K562 (cell line): ENCODE measurements around the gene ZFP37. TPM values are rescaled to one million over a fixed set of nuclear protein-coding genes. Genes with fewer than 3 reads are reported as not detected.

Experiments used
- ATAC-seq: fragments of 200-7000 bp; cut with Tn5 transposase; 3 replicates; pipeline ENCODE4 v1.9.1; 2020; ENCODE audit warnings: moderate library complexity
- BruUV-seq: library from RNA; stranded (reverse); fragments of 400-500 nt; replicated peaks from 2 replicates; lab custom pipeline; 2021; lab: Mats Ljungman, UMichigan
- CTCF ChIA-PET: fragments of 300-600 bp; formaldehyde crosslinking; extraction: SDS; loops from one replicate; lab custom pipeline; 2021; ENCODE audit warnings: low intra/inter-chr PET ratio; lab: Yijun Ruan, JAX
- POLR2A ChIA-PET: fragments of 300-600, 350-650 bp; sonication (Branson Sonifier 250); formaldehyde crosslinking; extraction: SDS; loops from one replicate; lab custom pipeline; 2021; ENCODE audit warnings: antibody characterized with exemption, inconsistent platforms; lab: Yijun Ruan, JAX
- DNase-seq, 4 experiments: peaks; one replicate each; pipeline versions ENCODE4 v3.0.0 to v3.0.0-alpha.2; 2011 to 2018; ENCODE audit warnings: low spot score in 3 of 4, mixed read lengths in 3 of 4; ENCODE audit errors: extremely low read depth in 1 of 4
- FAIRE-seq: peaks from 2 replicates; lab custom pipeline; 2011; peaks lifted over from hg19 to GRCh38; lab: Jason Lieb, UNC
- H2AFZ ChIP-seq: 2 replicates; pipeline ENCODE4 v1.6.0; 2011; ENCODE audit warnings: low read depth, low read length, control low read depth, inconsistent platforms
- H3K27ac ChIP-seq: fragments of 200-600 bp; 3 replicates; pipeline ENCODE4 v1.8.0; 2011; ENCODE audit warnings: low read depth, mild to moderate bottlenecking, control low read depth, inconsistent platforms, low read length, moderate library complexity, mixed read lengths; ENCODE audit errors: extremely low read depth
- H3K27me3 ChIP-seq, 2 experiments: fragments of 300-600 bp in 1 of 2; 2 replicates in 1 of 2; 3 replicates in 1 of 2; pipeline versions ENCODE4 v1.6.0 to v1.8.0; 2011; ENCODE audit warnings: inconsistent platforms in 2 of 2, low read length in 2 of 2, mild to moderate bottlenecking in 1 of 2, mixed read lengths in 1 of 2, moderate library complexity in 1 of 2; ENCODE audit not compliant: control insufficient read depth in 2 of 2, insufficient read depth in 2 of 2
- H3K36me3 ChIP-seq: fragments of 300-600 bp; 3 replicates; pipeline ENCODE4 v1.8.0; 2011; ENCODE audit warnings: mild to moderate bottlenecking, low read length, inconsistent platforms; ENCODE audit not compliant: control insufficient read depth, insufficient read depth
- H3K4me1 ChIP-seq, 2 experiments: fragments of 200-600 bp in 1 of 2; replicated peaks in 1 of 2; 2 replicates in 1 of 2; 3 replicates in 1 of 2; pipeline versions ENCODE4 v1.5.1 to v1.8.0; 2011; ENCODE audit warnings: inconsistent platforms in 2 of 2, low read length in 2 of 2, mild to moderate bottlenecking in 1 of 2, mixed read lengths in 1 of 2, moderate library complexity in 1 of 2; ENCODE audit not compliant: control insufficient read depth in 2 of 2, insufficient read depth in 2 of 2
- H3K4me2 ChIP-seq: 2 replicates; pipeline ENCODE4 v1.6.1; 2011; ENCODE audit warnings: low read length, control low read depth, inconsistent platforms, mixed read lengths; ENCODE audit not compliant: insufficient read depth
- H3K4me3 ChIP-seq: fragments of 200-600 bp; sonication (generic), shearing (Covaris generic); 2 replicates; pipeline ENCODE4 v1.5.1; 2016; ENCODE audit warnings: control low read depth, inconsistent platforms
- H3K79me2 ChIP-seq: fragments of 200-600 bp; 3 replicates; pipeline ENCODE4 v1.8.0; 2011; ENCODE audit warnings: low read length, inconsistent platforms; ENCODE audit not compliant: control insufficient read depth, insufficient read depth
- H3K9ac ChIP-seq, 2 experiments: 2 replicates each; pipeline versions ENCODE4 v1.6.0 to v1.6.1; 2011; ENCODE audit warnings: low read depth in 2 of 2, low read length in 2 of 2, control low read depth in 1 of 2, inconsistent platforms in 1 of 2, mild to moderate bottlenecking in 1 of 2, mixed read lengths in 1 of 2; ENCODE audit not compliant: insufficient read depth in 1 of 2
- H3K9me1 ChIP-seq: one replicate; pipeline ENCODE4 v1.6.0; 2011; ENCODE audit warnings: inconsistent platforms, mild to moderate bottlenecking, low read length, moderate library complexity; ENCODE audit not compliant: control insufficient read depth, insufficient read depth
- H3K9me3 ChIP-seq: replicated peaks from 2 replicates; pipeline ENCODE4 v1.5.1; 2011; ENCODE audit warnings: low read depth, low read length, inconsistent platforms; ENCODE audit not compliant: control insufficient read depth, insufficient read depth
- H4K20me1 ChIP-seq: replicated peaks from 2 replicates; pipeline ENCODE4 v1.6.1; 2011; ENCODE audit warnings: low read length, inconsistent platforms, mixed read lengths; ENCODE audit not compliant: control insufficient read depth, insufficient read depth
- BCLAF1 ChIP-seq, 2 experiments: fragments of 450-650 bp in 1 of 2; IDR thresholded peaks; 2 replicates each; pipeline ENCODE4 v1.6.1; 2011 to 2017; ENCODE audit warnings: low read depth in 2 of 2, antibody characterized with exemption in 1 of 2, borderline replicate concordance in 1 of 2, low read length in 1 of 2, mild to moderate bottlenecking in 1 of 2, mixed read lengths in 1 of 2; ENCODE audit not compliant: control insufficient read depth in 1 of 2
- BRF2 ChIP-seq: IDR thresholded peaks from 3 replicates; pipeline ENCODE4 v1.6.1; 2011; ENCODE audit warnings: borderline replicate concordance, mild to moderate bottlenecking; ENCODE audit not compliant: insufficient read length, insufficient read depth
- CBX3 ChIP-seq, 2 experiments: IDR thresholded peaks; 1 replicate in 1 of 2; 2 replicates in 1 of 2; pipeline ENCODE4 v1.6.1; 2012; ENCODE audit warnings: inconsistent platforms in 2 of 2, low read length in 2 of 2, borderline replicate concordance in 1 of 2, control low read depth in 1 of 2
- KLF13 ChIP-seq: fragments of 450-650 bp; IDR thresholded peaks from 2 replicates; pipeline ENCODE4 v1.6.1; 2016; ENCODE audit warnings: missing genetic modification characterization, low read depth, mild to moderate bottlenecking, missing compliant biosample characterization, moderate library complexity, borderline replicate concordance
- MCM3 ChIP-seq: fragments of 450-650 bp; IDR thresholded peaks from 2 replicates; pipeline ENCODE4 v1.6.1; 2016
- NFIX ChIP-seq: fragments of 250-450 bp; sonication (Bioruptor Pico); IDR thresholded peaks from 2 replicates; pipeline ENCODE4 v1.4.0; 2020; ENCODE audit warnings: low read depth, mild to moderate bottlenecking, moderate library complexity
- TRIM24 ChIP-seq, 2 experiments: fragments of 450-650 bp; IDR thresholded peaks; 2 replicates each; pipeline ENCODE4 v1.6.1; 2016
- TRIM28 ChIP-seq: fragments of 450-650 bp; IDR thresholded peaks from 2 replicates; pipeline ENCODE4 v1.6.1; 2017
- ZNF274 ChIP-seq: IDR thresholded peaks from 2 replicates; pipeline ENCODE4 v1.6.1; 2011; ENCODE audit warnings: low read depth, mild to moderate bottlenecking, low read length, moderate library complexity, borderline replicate concordance
- ZNF583 ChIP-seq: fragments of 250-450 bp; sonication (Bioruptor Pico); IDR thresholded peaks from 2 replicates; pipeline ENCODE4 v1.4.0; 2020
- ZNF707 ChIP-seq: fragments of 250-450 bp; sonication (Bioruptor Pico); conservative IDR thresholded peaks from 2 replicates; pipeline ENCODE4 v1.8.0; 2022; ENCODE audit warnings: inconsistent platforms, mild to moderate bottlenecking, moderate library complexity
- ZNF75A ChIP-seq: fragments of 450-650 bp; formaldehyde crosslinking; IDR thresholded peaks from 2 replicates; pipeline ENCODE4 v1.4.0; 2020; ENCODE audit warnings: mild to moderate bottlenecking
- WGBS: fragments of 100-300 bp; shearing (Covaris generic); methylation state at CpG from one replicate; pipeline ENCODE4 v1.1.6; 2016; ENCODE audit warnings: low coverage, mixed read lengths; ENCODE audit not compliant: insufficient coverage; ENCODE audit errors: missing lambda C conversion rate; 5-methylcytosine and 5-hydroxymethylcytosine counted together
- in situ Hi-C: fragments of 300-500 bp; cut with MboI; formaldehyde crosslinking; loops from 4 replicates; pipeline ENCODE4 v1.15.0; 2018; ENCODE audit warnings: inconsistent platforms, mixed read lengths
- intact Hi-C: fragments of 100-400 bp; cut with micrococcal nuclease; formaldehyde crosslinking; loops from 2 replicates; pipeline ENCODE4 v1.14.2; 2022
- polyA plus RNA-seq, 8 experiments: library from polyadenylated mRNA; depleted of rRNA in 4 of 8; stranded (reverse) in 5 of 8; unstranded in 3 of 8; fragments of >200 nt; fragmentation: Nextera tagmentation in 2 of 8; fragmentation: Illumina TruSeq in 1 of 8; extraction: Ambion mirVana in 2 of 8; extraction: Trizol in 1 of 8; gene quantifications; 2 replicates each; pipeline versions ENCODE4 v1.2.1 to v1.2.3, GENCODE V29; 2011 to 2014; ENCODE audit warnings: inconsistent platforms in 1 of 8, missing spikeins in 1 of 8
- total RNA-seq, 7 experiments: library from RNA; depleted of rRNA in 6 of 7; stranded (reverse); fragments of >200 nt in 6 of 7; fragmentation: Illumina TruSeq in 2 of 7; extraction: Trizol in 2 of 7; gene quantifications; 2 replicates each; pipeline versions ENCODE4 v1.2.1 to v1.2.3, GENCODE V29; 2011 to 2021; ENCODE audit warnings: low replicate concordance in 1 of 7

ZFP37 gene
- total and polyA plus RNA-seq, 9 of the 15 experiments (the other 6 are each of a cell fraction or from before 2014, with no cell fraction given): 0.03 to 0.33 (median 0.14) TPM; not detected in 1

- FAIRE-seq (no peak), ATAC-seq (no peak), DNase-seq (no peak)
- no peak overlapping the region for H3K4me2 ChIP-seq
- H3K27me3 ChIP-seq: no peaks in the 10 kb centered on the region
- TF ChIP-seq TRIM24 (IDR thresholded peaks at IDR 0.05) (peak in 1 of 2 experiments; percentile 39; a peak in 1 of 4 replicates), KLF13 (tag) (no peak), TRIM28 (peak; percentile 86), ZNF274 (peak; percentile 99), ZNF75A (CRISPR knock-in tag) (peak; percentile 83)
- no peaks in the 10 kb centered on the region for H3K36me3 ChIP-seq
- no peaks in the 10 kb centered on the region for H3K79me2 ChIP-seq
- 2% methylated on average over 4 of the region's 4 CpGs for WGBS
- no peaks in the 10 kb centered on the region for H4K20me1 ChIP-seq
- ChIA-PET CTCF (no interaction called here), POLR2A (no interaction called here)
- no peak overlapping the region for H3K27ac ChIP-seq
- in situ Hi-C loops: no loop called here
- peaks cover 14% of the 10 kb centered on the region for H3K9me3 ChIP-seq
- intact Hi-C loops: no loop called here
- H3K9me1 ChIP-seq: no peaks in the 10 kb centered on the region
- no peak overlapping the region for H2AFZ ChIP-seq
- no TSS peak for BruUV-seq
- no peaks in the 10 kb centered on the region for H3K4me1 ChIP-seq
- no peak overlapping the region for H3K9ac ChIP-seq
- no peak overlapping the region for H3K4me3 ChIP-seq
Measured at GRCh38 chr9:113042884-113043657, 13.5 kb downstream of the ZFP37 start.

GRCh38 chr9:113026200-113026599 lies 30.3 kb downstream of the ZFP37 start:
- ATAC-seq (no peak), DNase-seq (no peak), FAIRE-seq (no peak)
- BruUV-seq: no TSS peak
- in situ Hi-C loops (no loop called here), intact Hi-C loops (no loop called here)
- H4K20me1 ChIP-seq: no peaks in the 10 kb centered on the region
- H3K4me2 ChIP-seq: no peak overlapping the region
- no peak overlapping the region for H3K27ac ChIP-seq
- no peaks in the 10 kb centered on the region for H3K9me1 ChIP-seq
- H3K4me3 ChIP-seq: no peak overlapping the region
- H3K9me3 ChIP-seq: no peaks in the 10 kb centered on the region
- H3K36me3 ChIP-seq: no peaks in the 10 kb centered on the region
- H3K4me1 ChIP-seq: no peaks in the 10 kb centered on the region
- H3K27me3 ChIP-seq: no peaks in the 10 kb centered on the region
- H3K79me2 ChIP-seq: no peaks in the 10 kb centered on the region
- H3K9ac ChIP-seq: no peak overlapping the region
- ChIA-PET POLR2A (no interaction called here), CTCF (no interaction called here)
- H2AFZ ChIP-seq: no peak overlapping the region
- WGBS: 0% methylated on average over 1 of the region's 1 CpG
- no peak for TF ChIP-seq MCM3
- TF ChIP-seq NFIX (CRISPR knock-in tag): no peak
- no peak for TF ChIP-seq ZNF583 (CRISPR knock-in tag)
- no peak for TF ChIP-seq BCLAF1 (IDR thresholded peaks at IDR 0.05; ENCODE audit: borderline replicate concordance in 1 of 2, control insufficient read depth in 1 of 2, low read depth in 2 of 2, low read length in 1 of 2)
- no peak for TF ChIP-seq ZNF707 (CRISPR knock-in tag)
- TF ChIP-seq BRF2: no peak
- TF ChIP-seq CBX3 (IDR thresholded peaks at IDR 0.05; ENCODE audit: borderline replicate concordance in 1 of 2, low read length in 2 of 2): no peak
